GM19438 (cell line): ENCODE measurements around the gene KRT71.
"Not testable (repeated sequence)": the region's sequence is repeated elsewhere in the genome, so short reads cannot be mapped to it uniquely, and the experiment has no call there.

ENCODE experiments used
- ATAC-seq: cut with Tn5 transposase; IDR thresholded peaks from one replicate; pipeline ENCODE4 v1.9.1; 2021; ENCODE audit warnings: low read depth; ENCODE audit not compliant: unreplicated experiment

Gene KRT71

DNA sequence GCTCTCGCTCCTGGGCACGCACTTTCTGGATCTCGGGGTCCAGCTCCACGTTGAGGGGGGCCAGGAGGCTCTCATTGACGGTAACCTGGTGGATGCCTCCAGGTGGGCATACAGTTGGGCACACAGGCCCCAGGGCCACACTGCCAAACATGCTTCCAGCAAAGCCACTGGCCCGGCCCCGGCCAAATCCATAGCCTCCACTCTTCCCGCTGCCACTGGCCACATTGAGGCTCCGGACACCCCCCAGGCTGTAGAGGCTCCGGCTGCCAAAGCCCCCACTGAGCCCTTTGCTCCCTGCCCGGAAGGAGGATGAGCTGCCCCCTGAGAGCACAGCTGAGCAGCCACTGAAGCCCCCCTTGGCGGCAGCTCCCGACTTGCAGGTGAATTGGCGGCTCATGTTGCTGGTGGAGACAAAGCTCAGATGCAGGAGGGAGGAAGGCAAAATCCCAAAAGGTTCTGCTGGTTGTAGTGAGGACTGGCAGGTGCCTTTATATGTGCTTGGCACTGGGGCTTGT is at the start of gene KRT71:
Gene KRT71, minus strand, starts transcription at position 465 of the 515 bp plus-strand sequence. Its CDS starts 68 bp downstream, at position 397.
- ATAC-seq = no peak

DNA sequence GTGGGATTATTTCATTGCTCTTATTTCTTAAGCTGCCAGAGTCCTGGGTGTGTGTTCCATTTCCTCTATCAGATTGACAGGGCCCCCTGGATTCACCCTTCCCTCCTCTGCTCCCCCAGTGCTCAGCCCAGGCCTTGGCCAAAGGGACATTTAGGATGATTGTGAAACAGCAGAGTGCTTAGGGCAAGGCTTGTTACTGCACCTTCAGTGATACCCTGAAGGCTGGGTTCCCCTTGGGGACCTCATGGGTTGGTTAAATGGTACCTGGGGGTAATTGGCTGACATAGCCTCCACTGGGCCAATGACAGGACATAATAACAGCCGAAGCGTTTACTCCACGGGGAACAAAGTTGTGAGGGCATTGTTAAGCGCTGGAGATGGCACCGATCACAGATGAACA is 49.6 kb upstream of the KRT71 start:
- ATAC-seq = no peak

DNA sequence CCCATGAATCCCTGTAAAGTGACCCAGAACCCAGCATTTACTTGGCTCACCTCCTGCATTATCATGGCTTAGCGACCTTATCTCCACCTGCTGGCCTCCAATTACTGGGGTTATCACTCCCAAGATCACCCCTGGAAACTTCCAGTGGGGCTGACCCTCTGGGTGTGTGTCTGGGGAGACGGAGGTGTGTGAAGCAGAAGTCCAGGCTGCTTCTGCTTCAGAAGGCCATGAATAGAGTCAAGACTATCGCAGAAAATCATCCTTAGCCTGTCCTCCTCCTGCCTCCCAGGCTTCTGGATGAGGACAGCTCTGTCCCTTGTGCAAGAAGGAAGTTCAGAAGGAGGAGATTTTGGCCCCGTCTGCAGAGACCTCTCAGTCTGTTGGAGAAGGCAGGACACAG is 48.7 kb upstream of the KRT71 start:
- ATAC-seq = no peak

- no peak for ATAC-seq
Measured at GRCh38 chr12:52600941-52601481, 48.1 kb upstream of the KRT71 start, which contains the start of gene KRT72. Gene KRT72 (minus strand): TSS chr12:52601463. CDS start chr12:52601452, 11 bp downstream.

DNA sequence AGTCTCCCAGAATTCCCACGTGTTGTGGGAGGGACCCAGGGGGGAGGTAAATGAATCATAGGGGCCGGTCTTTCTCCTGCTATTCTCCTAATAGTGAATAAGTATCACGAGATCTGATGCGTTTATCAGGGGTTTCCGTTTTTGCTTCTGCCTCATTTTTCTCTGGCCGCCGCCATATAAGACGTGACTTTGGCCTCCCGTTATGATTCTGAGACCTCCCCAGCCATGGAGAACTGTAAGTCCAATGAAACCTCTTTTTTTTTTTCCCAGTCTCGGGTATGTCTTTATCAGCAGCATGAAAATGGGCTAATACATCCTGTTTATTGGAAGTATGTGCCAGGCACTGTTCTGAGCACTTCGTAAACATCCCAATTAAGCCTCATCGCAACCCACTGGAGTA is 47.5 kb upstream of the KRT71 start:
- no peak for ATAC-seq

GRCh38 chr12:52600071-52600470 is 47.1 kb upstream of the KRT71 start:
- ATAC-seq = no peak

- no peak for ATAC-seq
Measured at GRCh38 chr12:52598966-52599365, 46.0 kb upstream of the KRT71 start.

DNA sequence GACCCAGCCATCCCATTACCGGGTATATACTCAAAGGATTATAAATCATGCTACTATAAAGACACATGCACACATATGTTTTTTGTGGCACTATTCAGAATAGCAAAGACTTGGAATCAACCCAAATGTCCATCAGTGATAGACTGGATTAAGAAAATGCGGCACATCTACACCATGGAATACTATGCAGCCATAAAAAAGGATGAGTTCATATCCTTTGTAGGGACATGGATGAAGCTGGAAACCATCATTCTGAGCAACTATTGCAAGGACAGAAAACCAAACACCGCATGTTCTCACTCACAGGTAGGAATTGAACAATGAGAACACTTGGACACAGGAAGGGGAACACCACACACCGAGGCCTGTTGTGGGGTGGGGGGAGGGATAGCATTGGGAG is 41.3 kb upstream of the KRT71 start:
- not testable (repeated sequence) for ATAC-seq

DNA sequence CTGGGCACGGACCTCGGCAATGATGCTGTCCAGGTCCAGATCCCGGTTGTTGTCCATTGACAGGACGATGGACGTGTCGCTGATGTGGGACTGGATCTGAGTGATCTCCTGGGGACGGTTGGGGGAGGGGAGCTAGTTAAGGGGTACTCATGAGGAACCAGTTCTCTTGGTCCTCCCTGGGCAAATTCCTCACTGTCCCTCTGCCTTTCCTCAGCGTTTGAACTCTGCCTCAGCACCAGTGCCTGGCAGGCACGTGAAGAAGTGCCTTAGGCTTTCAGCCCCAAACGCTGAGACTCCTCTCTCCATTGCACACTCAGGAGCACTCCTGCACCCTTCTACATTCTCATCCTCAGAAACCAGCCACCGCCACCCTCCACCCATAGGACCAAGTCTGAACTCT is 38.6 kb upstream of the KRT71 start:
- no peak for ATAC-seq

DNA sequence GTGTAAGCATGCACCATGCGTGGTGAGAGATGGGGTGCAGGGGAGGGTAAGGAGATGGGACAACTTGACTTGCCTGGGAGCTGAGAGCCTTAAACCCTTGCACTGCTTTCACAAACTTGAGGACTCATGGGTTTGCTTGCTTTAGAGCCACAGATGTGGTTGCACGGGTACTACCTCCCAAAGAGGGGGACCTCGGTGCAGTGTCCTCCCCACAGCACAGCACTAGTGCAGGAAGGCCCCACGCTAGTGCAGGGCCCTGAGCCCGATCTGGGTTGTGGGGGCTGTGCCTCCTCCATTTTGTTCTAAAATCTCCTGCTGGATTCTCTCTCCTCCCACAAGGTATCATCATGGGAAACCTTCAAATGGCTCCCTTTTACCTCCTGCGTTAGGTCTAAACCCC is 37.1 kb upstream of the KRT71 start:
- ATAC-seq = no peak

DNA sequence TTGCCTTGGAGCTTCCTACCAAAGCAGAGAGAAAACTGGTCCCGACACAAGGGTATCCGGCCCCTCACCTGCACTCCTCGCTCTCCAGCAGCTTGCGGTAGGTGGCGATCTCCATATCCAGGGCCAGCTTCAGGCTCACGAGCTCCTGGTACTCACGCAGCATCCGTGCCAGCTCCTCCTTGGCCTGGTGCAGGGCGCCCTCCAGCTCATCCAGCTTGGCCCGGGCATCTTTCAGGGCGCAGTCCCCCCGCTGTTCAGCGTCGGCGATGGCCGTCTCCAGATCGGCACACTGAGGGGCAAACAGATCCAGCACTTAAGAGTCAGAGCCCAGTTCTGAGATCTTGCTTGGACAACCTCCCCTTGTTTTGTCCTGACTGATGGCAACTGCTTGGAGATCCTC is 34.6 kb upstream of the KRT71 start:
- ATAC-seq = no peak

GRCh38 chr12:52585946-52586345 is 33.0 kb upstream of the KRT71 start:
- ATAC-seq = no peak

GRCh38 chr12:52585066-52585465 is 32.1 kb upstream of the KRT71 start:
- ATAC-seq = no peak

DNA sequence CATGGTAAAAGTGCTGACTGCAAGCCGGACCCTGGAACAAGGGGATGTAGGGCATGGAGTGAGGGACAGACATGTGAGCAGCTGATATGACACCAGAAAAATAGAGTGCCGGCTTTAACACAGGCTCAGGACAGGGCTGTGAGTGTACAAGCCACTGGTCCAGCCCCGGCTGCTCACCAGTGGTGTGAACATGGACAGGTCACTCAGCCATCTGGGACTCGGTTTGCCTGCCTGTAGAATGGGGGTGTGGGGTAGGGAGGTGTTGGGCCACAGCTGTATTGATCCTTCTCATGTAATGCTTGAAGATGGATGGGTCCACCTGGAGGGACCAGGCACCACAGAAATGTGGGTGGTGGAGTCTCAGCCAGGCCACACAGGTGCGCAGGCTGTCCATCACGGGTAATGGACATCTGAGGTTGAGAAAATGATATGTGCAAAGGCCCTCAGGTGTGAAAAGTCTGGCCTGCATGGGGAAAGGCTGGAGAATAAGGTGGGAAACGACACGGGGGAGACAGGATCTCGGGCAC is 31.3 kb upstream of the KRT71 start:
- ATAC-seq = no peak

GRCh38 chr12:52582971-52583456 is 30.1 kb upstream of the KRT71 start:
- no peak for ATAC-seq

DNA sequence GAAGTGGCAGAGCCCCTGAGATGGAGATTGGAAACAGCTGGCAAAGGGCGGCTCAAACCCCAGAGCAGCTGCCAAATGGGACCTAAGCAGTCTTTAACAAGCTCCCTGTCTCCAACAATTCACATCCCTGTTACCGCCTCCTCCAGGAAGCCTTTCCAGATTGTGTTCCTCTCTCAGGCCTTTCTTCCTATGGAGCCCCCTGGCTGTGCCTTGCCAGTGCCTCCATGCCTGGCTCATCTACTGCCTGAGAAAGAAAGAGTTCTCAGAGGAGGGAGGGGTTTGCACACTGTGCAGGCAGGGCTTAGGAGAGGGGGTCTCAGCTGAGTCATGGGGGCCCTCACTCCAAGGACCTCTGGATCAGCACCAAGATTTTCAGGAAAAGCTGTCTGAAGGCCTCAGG is 29.5 kb upstream of the KRT71 start:
- no peak for ATAC-seq

DNA sequence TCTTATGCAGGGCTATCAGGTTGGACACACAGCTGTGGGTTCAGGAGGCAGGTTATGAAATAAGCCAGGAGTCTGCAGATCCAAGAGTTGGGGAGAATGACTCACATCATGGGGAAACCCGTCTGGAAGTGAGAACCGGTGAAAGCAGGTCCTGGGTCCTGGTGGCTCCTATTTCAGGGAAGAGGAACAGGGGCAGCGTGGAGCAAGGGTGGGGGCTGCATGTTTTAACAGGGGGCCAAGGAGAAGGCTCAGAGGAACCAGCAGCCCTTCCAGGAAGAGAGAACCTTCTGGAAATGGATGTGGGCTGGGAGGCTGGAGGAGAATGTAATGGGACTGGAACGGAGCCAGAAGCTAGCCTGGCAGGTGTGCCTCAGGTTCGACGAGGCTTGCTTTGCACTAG is 28.5 kb upstream of the KRT71 start:
- ATAC-seq = no peak

- ATAC-seq = no peak
Measured at GRCh38 chr12:52581066-52581465, 28.1 kb upstream of the KRT71 start.

- ATAC-seq = no peak
Measured at GRCh38 chr12:52580496-52580895, 27.6 kb upstream of the KRT71 start.

- no peak for ATAC-seq
Measured at GRCh38 chr12:52579468-52580465, 26.8 kb upstream of the KRT71 start.

GRCh38 chr12:52578469-52578868 is 25.5 kb upstream of the KRT71 start:
- no peak for ATAC-seq
